Endodermal cell (in vitro differentiated cells): ENCODE data around the gene CCDC134. TPM values are rescaled to one million over a fixed set of nuclear protein-coding genes. Genes with fewer than 3 reads are reported as not detected.
A peak's percentile ranks its signal among the peaks of the same experiment; 100 is the strongest.

Experiments
- DNase-seq: peaks from one replicate; pipeline ENCODE4 v3.0.0-alpha.2; 2017
- H3K27ac ChIP-seq: 2 replicates; pipeline ENCODE4 v1.5.1; 2013; ENCODE audit warnings: mild to moderate bottlenecking, low read depth, low read length, moderate library complexity
- H3K27me3 ChIP-seq: 2 replicates; pipeline ENCODE4 v1.6.1; 2013; ENCODE audit warnings: mild to moderate bottlenecking, low read length, moderate library complexity; ENCODE audit not compliant: insufficient read depth, control insufficient read depth, poor library complexity, severe bottlenecking
- H3K36me3 ChIP-seq: 2 replicates; pipeline ENCODE4 v1.7.0; 2013; ENCODE audit warnings: mild to moderate bottlenecking, low read length, moderate library complexity; ENCODE audit not compliant: control insufficient read depth, insufficient read depth
- H3K4me1 ChIP-seq: one replicate; pipeline ENCODE4 v1.7.0; 2013; ENCODE audit warnings: low read length; ENCODE audit not compliant: control insufficient read depth, insufficient read depth
- H3K4me3 ChIP-seq: 2 replicates; pipeline ENCODE4 v1.5.1; 2013; ENCODE audit warnings: mild to moderate bottlenecking, low read length, moderate library complexity
- H3K9ac ChIP-seq: 2 replicates; pipeline ENCODE4 v1.6.1; 2013; ENCODE audit warnings: mild to moderate bottlenecking, low read length, moderate library complexity; ENCODE audit not compliant: poor library complexity, severe bottlenecking; ENCODE audit errors: extremely low read depth
- H3K9me3 ChIP-seq: 2 replicates; pipeline ENCODE4 v1.6.1; 2013; ENCODE audit warnings: mild to moderate bottlenecking, low read length, moderate library complexity; ENCODE audit not compliant: control insufficient read depth
- H3K27ac Mint-ChIP-seq: 2 replicates; pipeline ENCODE4 v1.8.0; 2020; ENCODE audit warnings: mixed read lengths
- H3K27me3 Mint-ChIP-seq: 2 replicates; pipeline ENCODE4 v1.8.0; 2021; ENCODE audit warnings: mild to moderate bottlenecking, mixed read lengths; ENCODE audit not compliant: insufficient read depth
- H3K36me3 Mint-ChIP-seq: 2 replicates; pipeline ENCODE4 v1.8.0; 2020; ENCODE audit warnings: low read depth, mixed read lengths
- H3K4me1 Mint-ChIP-seq: 2 replicates; pipeline ENCODE4 v1.8.0; 2020; ENCODE audit warnings: mixed read lengths
- H3K4me3 Mint-ChIP-seq: 2 replicates; pipeline ENCODE4 v1.8.0; 2020; ENCODE audit warnings: mild to moderate bottlenecking, moderate library complexity, mixed read lengths
- H3K9me3 Mint-ChIP-seq: 2 replicates; pipeline ENCODE4 v1.8.0; 2020; ENCODE audit warnings: mild to moderate bottlenecking, mixed read lengths
- WGBS, 2 experiments: methylation state at CpG; one replicate each; pipeline versions ENCODE4 v1.1.5 to v1.1.7; 2013; ENCODE audit warnings: missing lambda C conversion rate in 2 of 2, mixed read lengths in 1 of 2; ENCODE audit not compliant: insufficient coverage in 1 of 2, insufficient read length in 1 of 2; 5-methylcytosine and 5-hydroxymethylcytosine counted together
- total RNA-seq, 2 donors: library from RNA; stranded (reverse); fragmentation: NEBNext Ultra II Directional in 1 of 2; extraction: Animal tissue kit (Norgen Biotek cat#: 25700) in 1 of 2; gene quantifications; 2 replicates in 1 of 2; 3 replicates in 1 of 2; pipeline ENCODE4 v1.2.1, GENCODE V29; 2021
- TF ChIP-seq, protein P1 (sequence below): fragments of 200-600 bp; sonication (generic); conservative IDR thresholded peaks from 2 replicates; pipeline ENCODE4 v1.5.0; 2021; ENCODE audit warnings: antibody characterized with exemption, mild to moderate bottlenecking

The CCDC134 gene
- total RNA-seq, 2 donors from 2014 or later, result 15.0 to 21.0 TPM

GRCh38 chr22:41819257-41819656 lies 18.8 kb downstream of the CCDC134 start:
- Histone ChIP-seq H3K27ac (no peak overlapping the region), H3K9me3 (no peaks in the 10 kb centered on the region), H3K27me3 (no peaks in the 10 kb centered on the region), H3K36me3 (peaks cover 8% of the 10 kb centered on the region), H3K4me1 (no peaks in the 10 kb centered on the region), H3K4me3 (no peak overlapping the region), H3K9ac (no peak overlapping the region)
- Mint-ChIP-seq H3K4me1 (no peaks in the 10 kb centered on the region), H3K4me3 (no peak overlapping the region), H3K27me3 (no peaks in the 10 kb centered on the region), H3K36me3 (peaks cover 28% of the 10 kb centered on the region), H3K27ac (no peak overlapping the region), H3K9me3 (no peaks in the 10 kb centered on the region)
- 99 to 100% methylated on average over 2 to 4 of the region's 4 CpGs for WGBS, 2 experiments
- no peak for DNase-seq
- TF ChIP-seq, protein P1, sequence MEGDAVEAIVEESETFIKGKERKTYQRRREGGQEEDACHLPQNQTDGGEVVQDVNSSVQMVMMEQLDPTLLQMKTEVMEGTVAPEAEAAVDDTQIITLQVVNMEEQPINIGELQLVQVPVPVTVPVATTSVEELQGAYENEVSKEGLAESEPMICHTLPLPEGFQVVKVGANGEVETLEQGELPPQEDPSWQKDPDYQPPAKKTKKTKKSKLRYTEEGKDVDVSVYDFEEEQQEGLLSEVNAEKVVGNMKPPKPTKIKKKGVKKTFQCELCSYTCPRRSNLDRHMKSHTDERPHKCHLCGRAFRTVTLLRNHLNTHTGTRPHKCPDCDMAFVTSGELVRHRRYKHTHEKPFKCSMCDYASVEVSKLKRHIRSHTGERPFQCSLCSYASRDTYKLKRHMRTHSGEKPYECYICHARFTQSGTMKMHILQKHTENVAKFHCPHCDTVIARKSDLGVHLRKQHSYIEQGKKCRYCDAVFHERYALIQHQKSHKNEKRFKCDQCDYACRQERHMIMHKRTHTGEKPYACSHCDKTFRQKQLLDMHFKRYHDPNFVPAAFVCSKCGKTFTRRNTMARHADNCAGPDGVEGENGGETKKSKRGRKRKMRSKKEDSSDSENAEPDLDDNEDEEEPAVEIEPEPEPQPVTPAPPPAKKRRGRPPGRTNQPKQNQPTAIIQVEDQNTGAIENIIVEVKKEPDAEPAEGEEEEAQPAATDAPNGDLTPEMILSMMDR, result no peak

DNA sequence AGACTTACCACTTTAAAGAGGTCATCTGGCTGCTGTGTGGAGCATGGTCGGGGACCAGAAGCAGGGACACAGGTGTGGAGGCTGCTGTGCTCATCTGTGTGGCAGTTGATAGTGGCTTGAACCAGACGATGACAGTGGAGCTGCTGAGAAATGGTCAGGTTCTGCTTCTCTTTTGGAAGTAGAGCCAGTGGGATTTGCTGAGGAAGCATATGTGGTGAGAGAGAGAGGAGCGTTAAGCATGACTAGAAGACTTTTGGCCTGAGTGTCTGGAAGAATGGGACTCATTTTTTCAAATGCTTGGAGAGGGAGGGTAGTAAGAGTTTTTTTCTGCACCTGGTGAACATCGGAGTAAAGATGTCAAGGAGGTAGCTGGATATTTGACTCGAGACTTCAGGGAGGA lies 20.0 kb downstream of the CCDC134 start:
- Mint-ChIP-seq H3K4me3 (no peak overlapping the region), H3K36me3 (peaks cover 26% of the 10 kb centered on the region), H3K4me1 (no peaks in the 10 kb centered on the region), H3K27ac (no peak overlapping the region), H3K9me3 (no peaks in the 10 kb centered on the region), H3K27me3 (no peaks in the 10 kb centered on the region)
- WGBS, 2 experiments, result 91 to 93% methylated on average over 5 of the region's 5 CpGs
- peaks cover 8% of the 10 kb centered on the region for H3K36me3 ChIP-seq
- TF ChIP-seq, protein P1, result no peak
- no peaks in the 10 kb centered on the region for H3K4me1 ChIP-seq
- H3K27ac ChIP-seq, result no peak overlapping the region
- H3K4me3 ChIP-seq, result no peak overlapping the region
- DNase-seq, result no peak
- no peaks in the 10 kb centered on the region for H3K27me3 ChIP-seq
- H3K9ac ChIP-seq, result no peak overlapping the region
- no peaks in the 10 kb centered on the region for H3K9me3 ChIP-seq

GRCh38 chr22:41821471-41822316 lies 21.2 kb downstream of the CCDC134 start:
- Mint-ChIP-seq H3K27me3 (no peaks in the 10 kb centered on the region), H3K4me1 (peaks cover 1% of the 10 kb centered on the region), H3K27ac (no peak overlapping the region), H3K4me3 (no peak overlapping the region), H3K9me3 (no peaks in the 10 kb centered on the region), H3K36me3 (peaks cover 24% of the 10 kb centered on the region)
- WGBS, 2 experiments, result 91 to 100% methylated on average over 5 to 12 of the region's 12 CpGs
- TF ChIP-seq, protein P1, result no peak
- Histone ChIP-seq H3K9me3 (no peaks in the 10 kb centered on the region), H3K27ac (peak overlapping the region; percentile 32), H3K36me3 (peaks cover 4% of the 10 kb centered on the region), H3K4me3 (no peak overlapping the region), H3K9ac (no peak overlapping the region), H3K4me1 (peaks cover 2% of the 10 kb centered on the region), H3K27me3 (no peaks in the 10 kb centered on the region)
- no peak for DNase-seq
